Endodermal cell (in vitro differentiated cells): ENCODE measurements around the gene SLC25A48. TPM values are rescaled to one million over a fixed set of nuclear protein-coding genes. Genes with fewer than 3 reads are reported as not detected.

Experiments
- DNase-seq: peaks from one replicate; pipeline ENCODE4 v3.0.0-alpha.2; 2017
- H3K27ac ChIP-seq: 2 replicates; pipeline ENCODE4 v1.5.1; 2013; ENCODE audit warnings: mild to moderate bottlenecking, low read depth, low read length, moderate library complexity
- H3K27me3 ChIP-seq: 2 replicates; pipeline ENCODE4 v1.6.1; 2013; ENCODE audit warnings: mild to moderate bottlenecking, low read length, moderate library complexity; ENCODE audit not compliant: insufficient read depth, control insufficient read depth, poor library complexity, severe bottlenecking
- H3K36me3 ChIP-seq: 2 replicates; pipeline ENCODE4 v1.7.0; 2013; ENCODE audit warnings: mild to moderate bottlenecking, low read length, moderate library complexity; ENCODE audit not compliant: control insufficient read depth, insufficient read depth
- H3K4me1 ChIP-seq: one replicate; pipeline ENCODE4 v1.7.0; 2013; ENCODE audit warnings: low read length; ENCODE audit not compliant: control insufficient read depth, insufficient read depth
- H3K4me3 ChIP-seq: 2 replicates; pipeline ENCODE4 v1.5.1; 2013; ENCODE audit warnings: mild to moderate bottlenecking, low read length, moderate library complexity
- H3K9ac ChIP-seq: 2 replicates; pipeline ENCODE4 v1.6.1; 2013; ENCODE audit warnings: mild to moderate bottlenecking, low read length, moderate library complexity; ENCODE audit not compliant: poor library complexity, severe bottlenecking; ENCODE audit errors: extremely low read depth
- H3K9me3 ChIP-seq: 2 replicates; pipeline ENCODE4 v1.6.1; 2013; ENCODE audit warnings: mild to moderate bottlenecking, low read length, moderate library complexity; ENCODE audit not compliant: control insufficient read depth
- H3K27ac Mint-ChIP-seq: 2 replicates; pipeline ENCODE4 v1.8.0; 2020; ENCODE audit warnings: mixed read lengths
- H3K27me3 Mint-ChIP-seq: 2 replicates; pipeline ENCODE4 v1.8.0; 2021; ENCODE audit warnings: mild to moderate bottlenecking, mixed read lengths; ENCODE audit not compliant: insufficient read depth
- H3K36me3 Mint-ChIP-seq: 2 replicates; pipeline ENCODE4 v1.8.0; 2020; ENCODE audit warnings: low read depth, mixed read lengths
- H3K4me1 Mint-ChIP-seq: 2 replicates; pipeline ENCODE4 v1.8.0; 2020; ENCODE audit warnings: mixed read lengths
- H3K4me3 Mint-ChIP-seq: 2 replicates; pipeline ENCODE4 v1.8.0; 2020; ENCODE audit warnings: mild to moderate bottlenecking, moderate library complexity, mixed read lengths
- H3K9me3 Mint-ChIP-seq: 2 replicates; pipeline ENCODE4 v1.8.0; 2020; ENCODE audit warnings: mild to moderate bottlenecking, mixed read lengths
- WGBS, 2 experiments: methylation state at CpG; one replicate each; pipeline versions ENCODE4 v1.1.5 to v1.1.7; 2013; ENCODE audit warnings: missing lambda C conversion rate in 2 of 2, mixed read lengths in 1 of 2; ENCODE audit not compliant: insufficient coverage in 1 of 2, insufficient read length in 1 of 2; 5-methylcytosine and 5-hydroxymethylcytosine counted together
- total RNA-seq, 2 donors: library from RNA; stranded (reverse); fragmentation: NEBNext Ultra II Directional in 1 of 2; extraction: Animal tissue kit (Norgen Biotek cat#: 25700) in 1 of 2; gene quantifications; 2 replicates in 1 of 2; 3 replicates in 1 of 2; pipeline ENCODE4 v1.2.1, GENCODE V29; 2021
- TF ChIP-seq, protein P1 (sequence below): fragments of 200-600 bp; sonication (generic); conservative IDR thresholded peaks from 2 replicates; pipeline ENCODE4 v1.5.0; 2021; ENCODE audit warnings: antibody characterized with exemption, mild to moderate bottlenecking

The SLC25A48 gene
- total RNA-seq, 2 donors from 2014 or later: 2.5 to 5.9 TPM

DNA sequence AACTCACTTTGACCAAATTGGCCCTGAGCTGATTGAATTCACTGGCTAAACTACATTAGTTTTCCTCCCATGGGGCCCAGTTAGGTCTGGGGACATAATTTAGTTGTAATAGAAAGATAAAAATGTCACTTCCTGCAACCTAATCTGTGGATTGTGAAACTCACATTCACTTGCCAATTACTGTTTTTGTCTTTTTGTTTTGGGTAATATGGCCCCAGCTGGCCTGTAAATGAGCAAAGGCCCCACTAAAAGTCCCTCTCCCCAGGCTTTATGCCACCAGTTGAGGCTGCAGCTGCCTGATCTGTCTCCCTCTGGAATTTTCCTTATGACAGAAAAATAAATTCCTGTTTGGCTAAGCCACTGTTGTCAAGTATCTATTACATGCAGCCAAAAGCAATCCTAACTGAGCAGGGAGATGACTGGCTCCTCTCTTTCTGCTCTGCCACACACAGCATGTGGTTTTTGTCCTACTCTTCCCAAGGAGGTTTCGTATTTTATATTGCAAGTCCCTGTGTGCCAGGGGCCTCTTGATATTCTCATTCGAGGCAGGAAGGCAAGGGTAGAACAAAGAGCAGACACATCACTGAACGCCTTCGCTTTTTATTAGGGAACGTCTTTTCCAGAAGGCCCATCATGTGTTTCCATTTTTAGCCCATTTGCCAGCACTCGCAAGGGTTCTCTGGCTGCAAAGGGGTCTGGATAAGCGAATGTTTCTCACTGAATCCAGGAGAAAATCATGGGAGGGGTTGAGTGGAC lies 24.1 kb upstream of the SLC25A48 start:
- H3K27ac ChIP-seq: no peak overlapping the region
- DNase-seq: peak; percentile 23
- H3K4me1 ChIP-seq: no peaks in the 10 kb centered on the region
- TF ChIP-seq, protein P1, sequence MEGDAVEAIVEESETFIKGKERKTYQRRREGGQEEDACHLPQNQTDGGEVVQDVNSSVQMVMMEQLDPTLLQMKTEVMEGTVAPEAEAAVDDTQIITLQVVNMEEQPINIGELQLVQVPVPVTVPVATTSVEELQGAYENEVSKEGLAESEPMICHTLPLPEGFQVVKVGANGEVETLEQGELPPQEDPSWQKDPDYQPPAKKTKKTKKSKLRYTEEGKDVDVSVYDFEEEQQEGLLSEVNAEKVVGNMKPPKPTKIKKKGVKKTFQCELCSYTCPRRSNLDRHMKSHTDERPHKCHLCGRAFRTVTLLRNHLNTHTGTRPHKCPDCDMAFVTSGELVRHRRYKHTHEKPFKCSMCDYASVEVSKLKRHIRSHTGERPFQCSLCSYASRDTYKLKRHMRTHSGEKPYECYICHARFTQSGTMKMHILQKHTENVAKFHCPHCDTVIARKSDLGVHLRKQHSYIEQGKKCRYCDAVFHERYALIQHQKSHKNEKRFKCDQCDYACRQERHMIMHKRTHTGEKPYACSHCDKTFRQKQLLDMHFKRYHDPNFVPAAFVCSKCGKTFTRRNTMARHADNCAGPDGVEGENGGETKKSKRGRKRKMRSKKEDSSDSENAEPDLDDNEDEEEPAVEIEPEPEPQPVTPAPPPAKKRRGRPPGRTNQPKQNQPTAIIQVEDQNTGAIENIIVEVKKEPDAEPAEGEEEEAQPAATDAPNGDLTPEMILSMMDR: no peak
- H3K9ac ChIP-seq: no peak overlapping the region
- peaks cover 17% of the 10 kb centered on the region for H3K27me3 Mint-ChIP-seq
- peaks cover 5% of the 10 kb centered on the region for H3K9me3 Mint-ChIP-seq
- 91% methylated on average over 7 of the region's 7 CpGs for WGBS, 2 experiments
- H3K36me3 Mint-ChIP-seq: no peaks in the 10 kb centered on the region
- no peak overlapping the region for H3K4me3 ChIP-seq
- H3K27me3 ChIP-seq: no peaks in the 10 kb centered on the region
- no peak overlapping the region for H3K27ac Mint-ChIP-seq
- no peak overlapping the region for H3K4me3 Mint-ChIP-seq
- no peaks in the 10 kb centered on the region for H3K36me3 ChIP-seq
- peaks cover 13% of the 10 kb centered on the region for H3K9me3 ChIP-seq
- H3K4me1 Mint-ChIP-seq: peaks cover 2% of the 10 kb centered on the region

DNA sequence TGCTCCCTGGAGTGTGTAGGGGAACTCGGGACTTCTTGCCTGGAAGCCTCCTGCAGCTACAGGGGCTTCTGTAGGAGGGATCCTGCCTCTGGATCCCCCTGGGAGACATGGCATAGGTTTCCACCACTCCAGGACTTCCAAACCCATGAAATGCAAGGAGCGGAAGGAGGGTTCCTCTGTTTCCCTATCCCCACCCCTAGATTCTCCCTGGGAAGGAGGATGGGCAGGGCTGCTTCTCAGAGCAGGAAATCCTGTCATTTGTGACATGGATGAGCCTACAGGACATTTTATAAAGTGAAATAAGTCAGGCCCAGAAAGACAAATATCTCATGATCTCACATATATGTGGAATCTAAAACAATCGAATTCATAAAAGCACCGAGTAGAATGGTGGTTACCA lies 23.5 kb upstream of the SLC25A48 start:
- Histone ChIP-seq H3K4me1 (no peaks in the 10 kb centered on the region), H3K27ac (no peak overlapping the region), H3K4me3 (no peak overlapping the region), H3K9ac (no peak overlapping the region), H3K27me3 (no peaks in the 10 kb centered on the region), H3K9me3 (peaks cover 19% of the 10 kb centered on the region), H3K36me3 (no peaks in the 10 kb centered on the region)
- Mint-ChIP-seq H3K9me3 (peaks cover 7% of the 10 kb centered on the region), H3K4me3 (no peak overlapping the region), H3K27ac (no peak overlapping the region), H3K4me1 (peaks cover 2% of the 10 kb centered on the region), H3K27me3 (peaks cover 17% of the 10 kb centered on the region), H3K36me3 (no peaks in the 10 kb centered on the region)
- WGBS, 2 experiments: 95 to 100% methylated on average over 2 to 4 of the region's 4 CpGs
- DNase-seq: no peak
- TF ChIP-seq, protein P1: no peak

DNA sequence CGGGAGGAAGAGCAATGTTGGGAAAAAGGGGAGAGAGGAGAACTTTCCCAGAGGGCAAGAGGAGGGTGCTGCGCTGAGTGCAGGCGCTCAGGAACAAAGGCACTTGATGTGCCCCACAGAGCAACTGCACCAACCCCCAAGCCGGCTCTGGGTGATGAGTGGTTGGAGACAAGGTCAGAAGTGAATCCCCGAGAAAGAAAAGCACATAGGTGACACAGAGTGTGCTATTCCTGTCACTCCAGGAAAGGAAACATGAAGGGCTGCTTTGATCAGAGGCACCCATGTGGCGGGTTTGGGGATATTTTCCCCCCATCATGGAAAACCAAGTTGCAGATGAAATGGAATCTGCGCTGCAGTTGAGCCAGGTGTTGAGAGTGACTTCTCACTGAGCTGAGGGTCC lies 20.7 kb upstream of the SLC25A48 start:
- TF ChIP-seq, protein P1: no peak
- Histone ChIP-seq H3K9ac (no peak overlapping the region), H3K4me1 (no peaks in the 10 kb centered on the region), H3K36me3 (no peaks in the 10 kb centered on the region), H3K4me3 (no peak overlapping the region), H3K27ac (no peak overlapping the region), H3K9me3 (peaks cover 19% of the 10 kb centered on the region), H3K27me3 (no peaks in the 10 kb centered on the region)
- peaks cover 7% of the 10 kb centered on the region for H3K9me3 Mint-ChIP-seq
- H3K27ac Mint-ChIP-seq: no peak overlapping the region
- DNase-seq: peak; percentile 28
- WGBS, 2 experiments: 77 to 79% methylated on average over 6 to 7 of the region's 7 CpGs
- H3K36me3 Mint-ChIP-seq: no peaks in the 10 kb centered on the region
- no peak overlapping the region for H3K4me3 Mint-ChIP-seq
- peaks cover 28% of the 10 kb centered on the region for H3K27me3 Mint-ChIP-seq
- peaks cover 14% of the 10 kb centered on the region for H3K4me1 Mint-ChIP-seq
